Measurements from ENCODE around the gene PDLIM7.

Gene PDLIM7

DNA sequence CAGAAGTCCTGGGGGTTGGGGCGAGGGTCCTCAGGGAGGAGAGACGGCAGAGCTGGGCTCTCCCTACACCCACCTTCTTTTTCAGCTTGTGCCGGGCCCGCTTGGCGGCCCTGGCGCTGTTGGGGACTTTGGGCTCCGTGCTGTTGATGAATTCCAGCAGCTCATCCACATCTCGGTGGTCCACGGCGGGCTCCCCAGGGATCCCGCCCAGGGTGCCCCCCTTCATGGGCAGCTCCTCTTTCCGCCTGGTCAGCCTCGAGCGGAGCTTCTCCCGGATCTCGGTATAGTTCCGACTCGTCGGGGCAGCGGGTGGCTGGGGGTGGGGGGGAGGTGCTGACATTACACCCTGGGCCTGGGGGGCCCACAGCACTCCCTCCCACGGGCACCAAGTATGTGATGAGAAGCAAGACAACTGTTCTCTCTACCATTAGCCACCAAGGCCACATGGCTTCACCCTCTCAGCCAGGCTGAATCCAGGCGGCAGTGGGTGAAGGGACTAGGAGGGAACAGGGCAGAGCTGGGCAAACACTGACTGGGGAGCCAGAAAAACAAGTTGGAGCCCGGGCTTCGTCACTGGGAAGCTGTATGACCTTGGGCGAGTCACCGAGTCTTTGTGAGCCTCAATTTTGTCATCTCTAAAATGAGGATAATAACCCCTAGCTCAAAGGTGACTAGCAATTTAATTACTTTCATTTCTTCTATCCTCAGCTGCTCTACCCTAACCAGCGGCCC is 34.0 kb upstream of the PDLIM7 start:
- H3K36me3 ChIP-seq (replicated peaks; ENCODE audit: insufficient read depth, low read length), result no peaks in the 10 kb centered on the region; the same call in 1 of the 2 replicates
- H3K9me3 ChIP-seq (replicated peaks; ENCODE audit: insufficient read depth, low read length), result no peaks in the 10 kb centered on the region
- H3K27me3 ChIP-seq (replicated peaks; ENCODE audit: insufficient read depth, low read length), result no peaks in the 10 kb centered on the region
- no peak overlapping the region for H2AFZ ChIP-seq (ENCODE audit: low read length)
- TF ChIP-seq EZH2phosphoT487 (IDR thresholded peaks at IDR 0.05; ENCODE audit: low read length), result no peak
- no peak overlapping the region for H3K4me2 ChIP-seq (ENCODE audit: low read depth, low read length)
- H3K4me1 ChIP-seq (ENCODE audit: low read length), result no peaks in the 10 kb centered on the region
- H3K9ac ChIP-seq (ENCODE audit: low read length), result no peak overlapping the region
- DNase-seq, result no peak
- H3K4me3 ChIP-seq (ENCODE audit: low read length), result no peak overlapping the region
- H3K27ac ChIP-seq (ENCODE audit: low read length), result no peak overlapping the region
- H3K79me2 ChIP-seq (ENCODE audit: low read length), result peaks cover 12% of the 10 kb centered on the region
- H3F3A ChIP-seq (ENCODE audit: insufficient read depth, low read length), result no peaks in the 10 kb centered on the region
- no peaks in the 10 kb centered on the region for H3K9me2 ChIP-seq (replicated peaks; ENCODE audit: insufficient read depth, low read length)
- no peaks in the 10 kb centered on the region for H4K20me1 ChIP-seq (ENCODE audit: insufficient read depth, low read length)

- Histone ChIP-seq H3K27me3 (replicated peaks; ENCODE audit: insufficient read depth, low read length) (no peaks in the 10 kb centered on the region), H2AFZ (ENCODE audit: low read length) (no peak overlapping the region), H3K36me3 (replicated peaks; ENCODE audit: insufficient read depth, low read length) (no peaks in the 10 kb centered on the region; the same call in 1 of the 2 replicates), H3K4me3 (ENCODE audit: low read length) (no peak overlapping the region), H4K20me1 (ENCODE audit: insufficient read depth, low read length) (no peaks in the 10 kb centered on the region), H3K27ac (ENCODE audit: low read length) (no peak overlapping the region), H3K4me1 (ENCODE audit: low read length) (no peaks in the 10 kb centered on the region), H3K9me3 (replicated peaks; ENCODE audit: insufficient read depth, low read length) (no peaks in the 10 kb centered on the region), H3K9ac (ENCODE audit: low read length) (no peak overlapping the region), H3K79me2 (ENCODE audit: low read length) (peaks cover 17% of the 10 kb centered on the region), H3F3A (ENCODE audit: insufficient read depth, low read length) (no peaks in the 10 kb centered on the region), H3K4me2 (ENCODE audit: low read depth, low read length) (no peak overlapping the region), H3K9me2 (replicated peaks; ENCODE audit: insufficient read depth, low read length) (no peaks in the 10 kb centered on the region)
- TF ChIP-seq, protein P1, sequence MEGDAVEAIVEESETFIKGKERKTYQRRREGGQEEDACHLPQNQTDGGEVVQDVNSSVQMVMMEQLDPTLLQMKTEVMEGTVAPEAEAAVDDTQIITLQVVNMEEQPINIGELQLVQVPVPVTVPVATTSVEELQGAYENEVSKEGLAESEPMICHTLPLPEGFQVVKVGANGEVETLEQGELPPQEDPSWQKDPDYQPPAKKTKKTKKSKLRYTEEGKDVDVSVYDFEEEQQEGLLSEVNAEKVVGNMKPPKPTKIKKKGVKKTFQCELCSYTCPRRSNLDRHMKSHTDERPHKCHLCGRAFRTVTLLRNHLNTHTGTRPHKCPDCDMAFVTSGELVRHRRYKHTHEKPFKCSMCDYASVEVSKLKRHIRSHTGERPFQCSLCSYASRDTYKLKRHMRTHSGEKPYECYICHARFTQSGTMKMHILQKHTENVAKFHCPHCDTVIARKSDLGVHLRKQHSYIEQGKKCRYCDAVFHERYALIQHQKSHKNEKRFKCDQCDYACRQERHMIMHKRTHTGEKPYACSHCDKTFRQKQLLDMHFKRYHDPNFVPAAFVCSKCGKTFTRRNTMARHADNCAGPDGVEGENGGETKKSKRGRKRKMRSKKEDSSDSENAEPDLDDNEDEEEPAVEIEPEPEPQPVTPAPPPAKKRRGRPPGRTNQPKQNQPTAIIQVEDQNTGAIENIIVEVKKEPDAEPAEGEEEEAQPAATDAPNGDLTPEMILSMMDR (IDR thresholded peaks at IDR 0.05; ENCODE audit: low read length), result no peak
- TF ChIP-seq EZH2phosphoT487 (IDR thresholded peaks at IDR 0.05; ENCODE audit: low read length), result no peak
- no peak for TF ChIP-seq EZH2 (optimal IDR thresholded peaks at IDR 0.05; ENCODE audit: low read depth, low read length)
- DNase-seq, result no peak
Measured at GRCh38 chr5:177530638-177531037, 33.2 kb upstream of the PDLIM7 start.

DNA sequence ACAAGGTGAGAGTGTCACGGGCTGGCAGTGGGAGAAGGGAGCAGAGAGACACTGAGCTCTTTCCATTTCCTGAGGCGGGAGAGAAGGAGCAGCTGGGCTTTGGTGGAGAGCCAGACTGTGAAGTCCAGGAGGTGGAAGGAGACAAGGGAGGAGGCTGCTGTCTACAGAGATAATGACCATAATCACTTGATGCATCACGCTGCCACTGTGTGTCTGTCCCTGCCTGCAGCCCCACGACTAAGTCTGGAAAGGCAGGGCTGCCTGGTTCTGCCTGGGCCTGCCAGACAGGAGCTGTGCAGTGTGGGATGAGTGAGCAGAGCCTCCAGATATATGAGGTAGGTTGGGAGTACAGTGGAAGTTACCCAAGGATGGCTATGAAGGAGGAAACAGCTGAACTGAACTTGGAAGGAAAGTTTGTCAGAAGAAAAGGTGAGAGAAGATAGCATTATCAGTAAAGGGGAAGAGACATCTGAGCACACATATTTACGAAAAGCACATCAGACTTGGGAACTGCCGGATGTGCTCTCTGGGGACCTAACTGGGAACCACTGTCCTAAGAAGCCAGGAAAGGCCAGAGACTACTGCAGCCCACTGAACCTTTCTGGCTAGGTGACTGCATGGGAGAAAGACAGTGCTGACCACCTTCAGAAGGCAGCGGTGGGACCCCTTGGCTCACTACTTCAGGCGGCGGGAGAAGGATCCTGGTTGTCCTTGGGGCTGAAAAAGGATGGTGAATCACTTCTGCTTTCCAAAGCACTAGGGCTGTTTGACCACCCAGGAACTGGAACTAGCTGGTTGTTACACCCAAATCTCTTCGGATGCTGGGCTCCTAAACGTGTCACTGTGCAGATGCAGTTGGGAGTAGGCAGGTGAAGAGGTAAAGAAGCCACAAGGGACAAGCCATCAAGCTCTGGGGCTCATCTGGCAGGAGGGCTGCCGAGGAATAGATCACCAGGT is 32.1 kb upstream of the PDLIM7 start:
- no peaks in the 10 kb centered on the region for H3K4me1 ChIP-seq (ENCODE audit: low read length)
- no peaks in the 10 kb centered on the region for H4K20me1 ChIP-seq (ENCODE audit: insufficient read depth, low read length)
- H3K9me2 ChIP-seq (replicated peaks; ENCODE audit: insufficient read depth, low read length), result no peaks in the 10 kb centered on the region
- peaks cover 9% of the 10 kb centered on the region for H3K79me2 ChIP-seq (ENCODE audit: low read length)
- H3F3A ChIP-seq (ENCODE audit: insufficient read depth, low read length), result no peaks in the 10 kb centered on the region
- H3K27ac ChIP-seq (ENCODE audit: low read length), result no peak overlapping the region
- H3K27me3 ChIP-seq (replicated peaks; ENCODE audit: insufficient read depth, low read length), result no peaks in the 10 kb centered on the region
- no peaks in the 10 kb centered on the region for H3K9me3 ChIP-seq (replicated peaks; ENCODE audit: insufficient read depth, low read length)
- H2AFZ ChIP-seq (ENCODE audit: low read length), result no peak overlapping the region
- H3K4me2 ChIP-seq (ENCODE audit: low read depth, low read length), result no peak overlapping the region
- no peak overlapping the region for H3K4me3 ChIP-seq (ENCODE audit: low read length)
- no peaks in the 10 kb centered on the region for H3K36me3 ChIP-seq (replicated peaks; ENCODE audit: insufficient read depth, low read length)
- H3K9ac ChIP-seq (ENCODE audit: low read length), result no peak overlapping the region
- TF ChIP-seq, protein P1 (IDR thresholded peaks at IDR 0.05; ENCODE audit: low read length), result no peak
- DNase-seq, result no peak

Data from MM.1S (cell line).